Upper lobe of left lung (tissue), 6 donors: ENCODE measurements around the gene OLFM4. TPM values are rescaled to one million over a fixed set of nuclear protein-coding genes. Genes with fewer than 3 reads are reported as not detected.

Experiments
- ATAC-seq, 2 donors: fragments of 200-7000 bp; cut with Tn5 transposase; one replicate each; pipeline ENCODE4 v1.9.1; 2022; ENCODE audit warnings: mild to moderate bottlenecking in 2 of 2, moderate library complexity in 2 of 2; ENCODE audit not compliant: low FRiP score in 2 of 2
- DNase-seq, 2 donors: peaks; one replicate each; pipeline ENCODE4 v3.0.0-alpha.2; 2019 to 2020
- H3K27ac ChIP-seq, 4 donors: fragments of 200-600 bp; sonication (generic); one replicate each; pipeline ENCODE4 v1.5.1; 2016 to 2019
- H3K27me3 ChIP-seq, 4 donors: fragments of 200-600 bp; sonication (generic); one replicate each; pipeline ENCODE4 v1.5.1; 2017 to 2019
- H3K36me3 ChIP-seq, 4 donors: fragments of 200-600 bp; sonication (generic); one replicate each; pipeline ENCODE4 v1.5.1; 2016 to 2019
- H3K4me1 ChIP-seq, 4 donors: fragments of 200-600 bp; sonication (generic); one replicate each; pipeline ENCODE4 v1.5.1; 2018 to 2019
- H3K4me3 ChIP-seq, 4 donors: fragments of 200-600 bp; sonication (generic); one replicate each; pipeline ENCODE4 v1.5.1; 2017 to 2019; ENCODE audit warnings: mild to moderate bottlenecking in 2 of 4, moderate library complexity in 1 of 4
- H3K9me3 ChIP-seq, 4 donors: fragments of 200-600 bp; sonication (generic); one replicate each; pipeline ENCODE4 v1.5.1; 2018 to 2019
- CTCF ChIP-seq, 6 experiments: fragments of 450-650 bp in 4 of 6; fragments of 200-600 bp in 2 of 6; sonication (generic) in 2 of 6; IDR thresholded peaks; one replicate each; pipeline ENCODE4 v1.5.1; 2016 to 2019; ENCODE audit warnings: antibody characterized with exemption in 6 of 6
- EP300 ChIP-seq, 4 donors: sonication (generic); formaldehyde crosslinking; IDR thresholded peaks; one replicate each; pipeline ENCODE4 v1.5.1; 2017; ENCODE audit warnings: antibody characterized with exemption in 4 of 4, control low read depth in 2 of 4
- POLR2A ChIP-seq, 4 donors: fragments of 450-650 bp; IDR thresholded peaks; one replicate each; pipeline ENCODE4 v1.5.1; 2016 to 2017; ENCODE audit warnings: antibody characterized with exemption in 4 of 4, mild to moderate bottlenecking in 2 of 4
- POLR2AphosphoS5 ChIP-seq, 2 donors: sonication (generic); formaldehyde crosslinking; IDR thresholded peaks; one replicate each; pipeline ENCODE4 v1.5.1; 2017; ENCODE audit warnings: antibody characterized with exemption in 2 of 2
- WGBS, 2 donors: methylation state at CpG; one replicate each; pipeline ENCODE4 v1.1.5; 2017 to 2018; 5-methylcytosine and 5-hydroxymethylcytosine counted together
- total RNA-seq, 6 donors: library from RNA; depleted of rRNA in 4 of 6; stranded (reverse); fragments of >200 nt in 4 of 6; gene quantifications; one replicate each; pipeline versions ENCODE4 v1.1.0 to v1.2.1, GENCODE V29; 2016 to 2021
- donor health status: DM: no; HTN: no; CAD: no; lungs with moderate emphysema.
- donor health status: DM: no; HTN: yes; CAD: no; lungs with severe emphysema.

The OLFM4 gene
- total RNA-seq: 1 to 10 TPM in 2 of 6 donors, under 1 TPM in 3, not detected in 1; 0.20 to 2.9 (median 0.69) TPM

GRCh38 chr13:53028637-53029203, at the start of gene OLFM4:
TSS of gene OLFM4 (plus strand) at chr13:53028813. CDS start at chr13:53028837, 24 bp downstream.
- Histone ChIP-seq H3K36me3 (no peaks in the 10 kb centered on the region), H3K4me3 (no peak within 1 kb of the TSS), H3K9me3 (no peaks in the 10 kb centered on the region), H3K4me1 (no peaks in the 10 kb centered on the region), H3K27me3 (no peaks in the 10 kb centered on the region), H3K27ac (no peak within 1 kb of the TSS)
- WGBS, 2 donors: 79 to 85% methylated on average over 9 of the region's 9 CpGs
- no peak for ATAC-seq
- peak in 1 of 2 donors; percentile 13 for DNase-seq
- TF ChIP-seq POLR2AphosphoS5 (IDR thresholded peaks at IDR 0.05): no peak
- no peak for TF ChIP-seq EP300 (IDR thresholded peaks at IDR 0.05)
- no peak for TF ChIP-seq POLR2A (IDR thresholded peaks at IDR 0.05)
- no peak for TF ChIP-seq CTCF (IDR thresholded peaks at IDR 0.05)

- no peak overlapping the region for H3K4me3 ChIP-seq
- no peak for TF ChIP-seq POLR2AphosphoS5 (IDR thresholded peaks at IDR 0.05)
- ATAC-seq (no peak), DNase-seq (no peak)
- H3K4me1 ChIP-seq: no peaks in the 10 kb centered on the region
- no peak overlapping the region for H3K27ac ChIP-seq
- H3K27me3 ChIP-seq: no peaks in the 10 kb centered on the region
- 50 to 53% methylated on average over 5 of the region's 5 CpGs for WGBS, 2 donors
- no peaks in the 10 kb centered on the region for H3K9me3 ChIP-seq
- H3K36me3 ChIP-seq: no peaks in the 10 kb centered on the region
Measured at GRCh38 chr13:52978989-52979388, 49.6 kb upstream of the OLFM4 start.

GRCh38 chr13:52980695-52981094, 47.9 kb upstream of the OLFM4 start:
- DNase-seq: no peak
- Histone ChIP-seq H3K36me3 (no peaks in the 10 kb centered on the region), H3K27me3 (no peaks in the 10 kb centered on the region), H3K9me3 (no peaks in the 10 kb centered on the region), H3K4me1 (no peaks in the 10 kb centered on the region), H3K4me3 (no peak overlapping the region), H3K27ac (no peak overlapping the region)
- TF ChIP-seq POLR2AphosphoS5 (IDR thresholded peaks at IDR 0.05) (no peak), POLR2A (IDR thresholded peaks at IDR 0.05) (no peak), CTCF (IDR thresholded peaks at IDR 0.05) (no peak), EP300 (IDR thresholded peaks at IDR 0.05) (no peak)
- 81 to 85% methylated on average over 5 of the region's 5 CpGs for WGBS, 2 donors
- ATAC-seq: no peak

GRCh38 chr13:52983836-52984235, 44.8 kb upstream of the OLFM4 start:
- H3K27me3 ChIP-seq: no peaks in the 10 kb centered on the region
- no peak overlapping the region for H3K4me3 ChIP-seq
- no peak for TF ChIP-seq EP300 (IDR thresholded peaks at IDR 0.05)
- no peak for TF ChIP-seq POLR2A (IDR thresholded peaks at IDR 0.05)
- TF ChIP-seq POLR2AphosphoS5 (IDR thresholded peaks at IDR 0.05): no peak
- TF ChIP-seq CTCF (IDR thresholded peaks at IDR 0.05): no peak
- no peaks in the 10 kb centered on the region for H3K36me3 ChIP-seq
- H3K27ac ChIP-seq: no peak overlapping the region
- no peaks in the 10 kb centered on the region for H3K9me3 ChIP-seq
- DNase-seq (no peak), ATAC-seq (no peak)
- WGBS, 2 donors: 58% methylated on average over 4 of the region's 4 CpGs
- no peaks in the 10 kb centered on the region for H3K4me1 ChIP-seq

GRCh38 chr13:52984881-52985363, 43.7 kb upstream of the OLFM4 start:
- TF ChIP-seq POLR2AphosphoS5 (IDR thresholded peaks at IDR 0.05) (no peak), POLR2A (IDR thresholded peaks at IDR 0.05) (no peak), EP300 (IDR thresholded peaks at IDR 0.05) (no peak), CTCF (IDR thresholded peaks at IDR 0.05) (no peak)
- H3K27ac ChIP-seq: no peak overlapping the region
- no peaks in the 10 kb centered on the region for H3K36me3 ChIP-seq
- WGBS, 2 donors: 78 to 80% methylated on average over 5 of the region's 5 CpGs
- ATAC-seq (no peak), DNase-seq (no peak)
- H3K9me3 ChIP-seq: no peaks in the 10 kb centered on the region
- H3K4me1 ChIP-seq: no peaks in the 10 kb centered on the region
- H3K27me3 ChIP-seq: no peaks in the 10 kb centered on the region
- no peak overlapping the region for H3K4me3 ChIP-seq
